Measurements from ENCODE around the gene ITPR3. TPM values are rescaled to one million over a fixed set of nuclear protein-coding genes. Genes with fewer than 3 reads are reported as not detected.

The ITPR3 gene
- total RNA-seq, 2 donors from 2014 or later, result 29.6 to 33.3 TPM

- Mint-ChIP-seq H3K9me3 (no peaks in the 10 kb centered on the region), H3K4me1 (peaks cover 19% of the 10 kb centered on the region), H3K27ac (peak overlapping the region; percentile 83), H3K27me3 (ENCODE audit: insufficient read depth) (peaks cover 17% of the 10 kb centered on the region), H3K4me3 (no peak overlapping the region), H3K36me3 (ENCODE audit: low read depth) (no peaks in the 10 kb centered on the region)
- DNase-seq, result peak; percentile 93
- Histone ChIP-seq H3K9ac (ENCODE audit: extremely low read depth, low read length, poor library complexity, severe bottlenecking) (no peak overlapping the region), H3K36me3 (ENCODE audit: control insufficient read depth, insufficient read depth, low read length) (no peaks in the 10 kb centered on the region), H3K27ac (ENCODE audit: low read depth, low read length) (no peak overlapping the region), H3K9me3 (ENCODE audit: control insufficient read depth, low read length) (no peaks in the 10 kb centered on the region), H3K4me3 (ENCODE audit: low read length) (no peak overlapping the region), H3K4me1 (ENCODE audit: control insufficient read depth, insufficient read depth, low read length) (peaks cover 12% of the 10 kb centered on the region), H3K27me3 (ENCODE audit: control insufficient read depth, insufficient read depth, low read length, poor library complexity, severe bottlenecking) (peaks cover 8% of the 10 kb centered on the region)
- peak; percentile 96 for TF ChIP-seq CTCF (conservative IDR thresholded peaks at IDR 0.05)
- 58 to 64% methylated on average over 8 to 9 of the region's 9 CpGs for WGBS, 2 experiments (ENCODE audit: insufficient coverage in 1 of 2, insufficient read length in 1 of 2)
Measured at GRCh38 chr6:33589731-33590530, 31.2 kb upstream of the ITPR3 start.

GRCh38 chr6:33590531-33591198 lies 30.5 kb upstream of the ITPR3 start:
- Histone ChIP-seq H3K36me3 (ENCODE audit: control insufficient read depth, insufficient read depth, low read length) (no peaks in the 10 kb centered on the region), H3K4me1 (ENCODE audit: control insufficient read depth, insufficient read depth, low read length) (peaks cover 12% of the 10 kb centered on the region), H3K27me3 (ENCODE audit: control insufficient read depth, insufficient read depth, low read length, poor library complexity, severe bottlenecking) (peaks cover 8% of the 10 kb centered on the region), H3K4me3 (ENCODE audit: low read length) (no peak overlapping the region), H3K9me3 (ENCODE audit: control insufficient read depth, low read length) (no peaks in the 10 kb centered on the region), H3K27ac (ENCODE audit: low read depth, low read length) (no peak overlapping the region), H3K9ac (ENCODE audit: extremely low read depth, low read length, poor library complexity, severe bottlenecking) (no peak overlapping the region)
- Mint-ChIP-seq H3K4me3 (peak overlapping the region; percentile 18), H3K9me3 (no peaks in the 10 kb centered on the region), H3K4me1 (peaks cover 23% of the 10 kb centered on the region), H3K27me3 (ENCODE audit: insufficient read depth) (peaks cover 17% of the 10 kb centered on the region), H3K36me3 (ENCODE audit: low read depth) (no peaks in the 10 kb centered on the region), H3K27ac (peak overlapping the region; percentile 91)
- DNase-seq, result peak; percentile 85
- 78 to 80% methylated on average over 9 to 15 of the region's 15 CpGs for WGBS, 2 experiments (ENCODE audit: insufficient coverage in 1 of 2, insufficient read length in 1 of 2)
- TF ChIP-seq CTCF (conservative IDR thresholded peaks at IDR 0.05), result no peak

- H3K27ac Mint-ChIP-seq, result no peak overlapping the region
- H3K36me3 Mint-ChIP-seq (ENCODE audit: low read depth), result no peaks in the 10 kb centered on the region
- no peak for TF ChIP-seq CTCF (conservative IDR thresholded peaks at IDR 0.05)
- 90% methylated on average over 5 to 9 of the region's 9 CpGs for WGBS, 2 experiments (ENCODE audit: insufficient coverage in 1 of 2, insufficient read length in 1 of 2)
- Histone ChIP-seq H3K36me3 (ENCODE audit: control insufficient read depth, insufficient read depth, low read length) (no peaks in the 10 kb centered on the region), H3K27ac (ENCODE audit: low read depth, low read length) (no peak overlapping the region), H3K9ac (ENCODE audit: extremely low read depth, low read length, poor library complexity, severe bottlenecking) (no peak overlapping the region), H3K4me1 (ENCODE audit: control insufficient read depth, insufficient read depth, low read length) (peaks cover 12% of the 10 kb centered on the region), H3K27me3 (ENCODE audit: control insufficient read depth, insufficient read depth, low read length, poor library complexity, severe bottlenecking) (peaks cover 8% of the 10 kb centered on the region), H3K4me3 (ENCODE audit: low read length) (no peak overlapping the region), H3K9me3 (ENCODE audit: control insufficient read depth, low read length) (no peaks in the 10 kb centered on the region)
- H3K9me3 Mint-ChIP-seq, result no peaks in the 10 kb centered on the region
- H3K4me3 Mint-ChIP-seq, result no peak overlapping the region
- peaks cover 23% of the 10 kb centered on the region for H3K4me1 Mint-ChIP-seq
- DNase-seq, result peak; percentile 53
- peaks cover 17% of the 10 kb centered on the region for H3K27me3 Mint-ChIP-seq (ENCODE audit: insufficient read depth)
Measured at GRCh38 chr6:33591424-33592032, 29.6 kb upstream of the ITPR3 start.

All from endodermal cell (in vitro differentiated cells).